Measurements from ENCODE around the gene RNFT2. TPM values are rescaled to one million over a fixed set of nuclear protein-coding genes. Genes with fewer than 3 reads are reported as not detected.

The RNFT2 gene
- total RNA-seq, 2 donors from 2014 or later: 4.9 to 5.7 TPM

- H3K4me1 Mint-ChIP-seq: peaks cover 2% of the 10 kb centered on the region
- no peaks in the 10 kb centered on the region for H3K36me3 Mint-ChIP-seq (ENCODE audit: low read depth)
- no peak for ATAC-seq
- H3K9me3 ChIP-seq (ENCODE audit: control insufficient read depth, low read length, poor library complexity, severe bottlenecking): no peaks in the 10 kb centered on the region
- no peak overlapping the region for H3K27ac Mint-ChIP-seq
- H3K4me3 Mint-ChIP-seq: no peak overlapping the region
- H3K27me3 Mint-ChIP-seq: peaks cover 50% of the 10 kb centered on the region
- DNase-seq: no peak
Measured at GRCh38 chr12:116887244-116887643, 149.1 kb downstream of the RNFT2 start.

GRCh38 chr12:116887897-116888296 lies 149.8 kb downstream of the RNFT2 start:
- H3K27me3 Mint-ChIP-seq: peaks cover 44% of the 10 kb centered on the region
- no peak overlapping the region for H3K4me3 Mint-ChIP-seq
- H3K36me3 Mint-ChIP-seq (ENCODE audit: low read depth): no peaks in the 10 kb centered on the region
- H3K4me1 Mint-ChIP-seq: peaks cover 2% of the 10 kb centered on the region
- DNase-seq (no peak), ATAC-seq (no peak)
- no peaks in the 10 kb centered on the region for H3K9me3 ChIP-seq (ENCODE audit: control insufficient read depth, low read length, poor library complexity, severe bottlenecking)
- no peak overlapping the region for H3K27ac Mint-ChIP-seq

DNA sequence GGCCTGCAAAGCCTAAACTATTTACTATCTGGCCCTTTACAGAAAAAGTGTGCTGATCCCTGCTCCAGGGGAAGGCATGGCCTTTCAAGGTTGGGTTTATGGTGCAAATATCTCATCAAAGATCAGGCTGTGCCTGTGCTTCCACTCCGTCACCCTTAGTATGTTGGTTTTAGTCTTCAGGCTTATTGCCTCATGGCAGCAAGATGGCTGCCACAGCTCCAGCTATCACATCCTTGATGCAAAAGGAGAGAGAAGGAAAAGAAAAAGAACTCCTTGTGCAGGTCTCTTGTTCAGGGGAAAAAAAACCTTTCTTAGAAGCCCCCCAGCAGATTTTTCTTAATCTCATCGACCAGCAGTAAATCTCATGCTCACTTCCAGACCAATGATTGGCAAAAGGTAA lies 152.2 kb downstream of the RNFT2 start:
- Mint-ChIP-seq H3K27ac (no peak overlapping the region), H3K4me1 (no peaks in the 10 kb centered on the region), H3K36me3 (ENCODE audit: low read depth) (no peaks in the 10 kb centered on the region), H3K27me3 (peaks cover 27% of the 10 kb centered on the region), H3K4me3 (no peak overlapping the region)
- ATAC-seq (no peak), DNase-seq (no peak)
- no peaks in the 10 kb centered on the region for H3K9me3 ChIP-seq (ENCODE audit: control insufficient read depth, low read length, poor library complexity, severe bottlenecking)

- Mint-ChIP-seq H3K27me3 (peaks cover 29% of the 10 kb centered on the region), H3K36me3 (ENCODE audit: low read depth) (no peaks in the 10 kb centered on the region), H3K4me3 (no peak overlapping the region), H3K27ac (no peak overlapping the region), H3K4me1 (no peaks in the 10 kb centered on the region)
- DNase-seq (no peak), ATAC-seq (no peak)
- no peaks in the 10 kb centered on the region for H3K9me3 ChIP-seq (ENCODE audit: control insufficient read depth, low read length, poor library complexity, severe bottlenecking)
Measured at GRCh38 chr12:116891019-116891418, 152.9 kb downstream of the RNFT2 start.

DNA sequence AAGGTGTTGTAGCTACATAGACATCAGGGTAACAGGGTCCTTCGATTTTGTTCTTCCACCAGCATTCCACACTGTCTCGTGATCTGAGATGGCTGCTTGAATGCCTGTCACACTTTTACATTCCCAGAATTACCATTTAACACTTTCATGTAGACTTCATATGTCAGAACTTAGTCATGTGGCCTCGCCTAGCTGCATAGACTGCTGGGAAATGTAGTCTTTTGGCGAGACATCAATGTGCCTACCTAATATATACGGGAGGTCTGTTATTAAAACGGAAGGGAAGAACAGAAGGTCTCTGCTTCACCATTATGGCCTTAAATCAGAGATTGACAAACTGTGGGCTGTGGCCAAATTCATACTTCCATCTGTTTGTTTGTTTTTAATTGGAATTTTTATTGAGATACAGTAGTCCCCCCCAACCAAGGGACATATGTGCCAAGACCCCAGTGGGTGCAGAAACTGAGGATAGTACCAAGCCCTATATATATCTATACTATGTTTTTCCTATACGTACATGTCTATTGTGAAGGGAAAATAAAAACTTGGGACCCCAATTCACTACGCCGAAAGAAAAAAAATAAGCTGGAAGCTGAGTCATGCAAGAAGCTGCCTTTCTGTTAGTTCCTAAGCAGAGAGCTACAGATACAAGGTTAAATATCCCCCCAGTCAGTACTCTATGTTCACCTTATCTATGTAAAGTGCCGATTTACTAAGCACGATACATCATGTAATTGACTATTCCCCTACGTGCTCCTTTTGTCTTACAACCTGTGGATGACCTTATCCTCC lies 154.4 kb downstream of the RNFT2 start:
- Mint-ChIP-seq H3K4me3 (no peak overlapping the region), H3K36me3 (ENCODE audit: low read depth) (no peaks in the 10 kb centered on the region), H3K4me1 (no peaks in the 10 kb centered on the region), H3K27me3 (peaks cover 33% of the 10 kb centered on the region), H3K27ac (no peak overlapping the region)
- DNase-seq (no peak), ATAC-seq (no peak)
- no peaks in the 10 kb centered on the region for H3K9me3 ChIP-seq (ENCODE audit: control insufficient read depth, low read length, poor library complexity, severe bottlenecking)

DNA sequence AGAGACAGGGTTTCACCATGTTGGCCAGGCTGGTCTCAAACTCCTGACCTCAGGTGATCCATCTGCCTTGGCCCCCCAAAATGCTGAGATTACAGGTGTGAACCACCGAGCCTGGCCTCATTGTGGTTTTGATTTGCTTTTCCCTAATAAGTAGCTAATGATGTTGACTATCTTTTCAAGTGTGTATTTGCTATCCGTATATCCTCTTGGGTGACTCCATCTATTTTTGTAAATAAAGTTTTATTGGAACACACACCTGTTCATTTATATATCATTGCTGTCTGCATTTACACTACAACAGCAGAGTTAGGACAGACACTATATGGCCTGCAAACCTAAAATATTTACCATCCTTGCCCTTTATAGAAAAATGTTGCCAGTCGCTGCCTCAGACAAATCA lies 156.8 kb downstream of the RNFT2 start:
- Mint-ChIP-seq H3K27ac (no peak overlapping the region), H3K36me3 (ENCODE audit: low read depth) (peaks cover 4% of the 10 kb centered on the region), H3K4me3 (no peak overlapping the region), H3K4me1 (no peaks in the 10 kb centered on the region), H3K27me3 (peaks cover 40% of the 10 kb centered on the region)
- H3K9me3 ChIP-seq (ENCODE audit: control insufficient read depth, low read length, poor library complexity, severe bottlenecking): no peaks in the 10 kb centered on the region
- ATAC-seq (no peak), DNase-seq (no peak)

- H3K36me3 Mint-ChIP-seq (ENCODE audit: low read depth): peaks cover 4% of the 10 kb centered on the region
- H3K27ac Mint-ChIP-seq: no peak overlapping the region
- no peak overlapping the region for H3K4me3 Mint-ChIP-seq
- H3K27me3 Mint-ChIP-seq: peaks cover 50% of the 10 kb centered on the region
- ATAC-seq: no peak
- no peaks in the 10 kb centered on the region for H3K4me1 Mint-ChIP-seq
- H3K9me3 ChIP-seq (ENCODE audit: control insufficient read depth, low read length, poor library complexity, severe bottlenecking): no peaks in the 10 kb centered on the region
- DNase-seq: no peak
Measured at GRCh38 chr12:116896411-116896924, 158.4 kb downstream of the RNFT2 start.

- Mint-ChIP-seq H3K27me3 (peaks cover 57% of the 10 kb centered on the region), H3K36me3 (ENCODE audit: low read depth) (peaks cover 4% of the 10 kb centered on the region), H3K4me1 (no peaks in the 10 kb centered on the region), H3K27ac (no peak overlapping the region), H3K4me3 (no peak overlapping the region)
- ATAC-seq (no peak), DNase-seq (no peak)
- no peaks in the 10 kb centered on the region for H3K9me3 ChIP-seq (ENCODE audit: control insufficient read depth, low read length, poor library complexity, severe bottlenecking)
Measured at GRCh38 chr12:116897476-116897875, 159.4 kb downstream of the RNFT2 start.

DNA sequence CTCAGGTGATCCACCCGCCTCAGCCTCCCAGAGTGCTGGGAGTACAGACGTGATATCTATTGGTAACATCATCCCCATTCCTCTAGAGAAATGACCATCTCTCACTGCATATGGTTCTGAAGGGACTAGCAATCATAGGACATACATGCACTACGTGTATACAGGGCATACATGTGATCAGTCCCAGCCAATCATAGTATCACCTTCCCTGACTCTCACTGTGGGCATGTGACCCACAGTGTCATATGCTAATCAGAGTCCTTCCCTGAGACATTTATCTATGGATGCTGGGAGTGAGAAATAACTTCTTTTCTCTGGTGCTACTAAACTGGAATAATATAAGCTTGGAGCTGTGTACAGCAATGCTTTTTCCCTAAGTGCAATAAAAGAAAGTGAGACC lies 160.6 kb downstream of the RNFT2 start:
- ATAC-seq: no peak
- H3K9me3 ChIP-seq (ENCODE audit: control insufficient read depth, low read length, poor library complexity, severe bottlenecking): no peaks in the 10 kb centered on the region
- H3K4me3 Mint-ChIP-seq: no peak overlapping the region
- no peak for DNase-seq
- H3K36me3 Mint-ChIP-seq (ENCODE audit: low read depth): peaks cover 4% of the 10 kb centered on the region
- no peak overlapping the region for H3K27ac Mint-ChIP-seq
- H3K27me3 Mint-ChIP-seq: peaks cover 57% of the 10 kb centered on the region
- H3K4me1 Mint-ChIP-seq: no peaks in the 10 kb centered on the region

- Mint-ChIP-seq H3K36me3 (ENCODE audit: low read depth) (peaks cover 4% of the 10 kb centered on the region), H3K4me3 (no peak overlapping the region), H3K27me3 (peaks cover 56% of the 10 kb centered on the region), H3K4me1 (peaks cover 2% of the 10 kb centered on the region), H3K27ac (no peak overlapping the region)
- H3K9me3 ChIP-seq (ENCODE audit: control insufficient read depth, low read length, poor library complexity, severe bottlenecking): no peaks in the 10 kb centered on the region
- DNase-seq (no peak), ATAC-seq (no peak)
Measured at GRCh38 chr12:116901612-116902011, 163.5 kb downstream of the RNFT2 start.

Other genes with a start within 250 kb of the RNFT2 start
- 1 to 10 TPM in 1 of 2 donors, under 1 TPM in 1; 0.89 to 2.7 TPM for gene MAP1LC3B2, start 178.9 kb upstream of the RNFT2 start, total RNA-seq
- 10 to 100 TPM; 17.2 to 18.5 TPM for gene SPRING1, start 246 bp upstream of the RNFT2 start, total RNA-seq
- under 1 TPM in 1 of 2 donors, not detected in 1; 0.30 TPM for gene HRK, start 143.1 kb downstream of the RNFT2 start, total RNA-seq
- gene FBXW8, start 172.6 kb downstream of the RNFT2 start, total RNA-seq: 1 to 10 TPM; 8.6 to 8.7 TPM

Data from T-helper 17 cell (primary cell).